ENCODE measurements around the gene RALGPS1.

Gene RALGPS1

GRCh38 chr9:127124111-127124531 is 209.5 kb downstream of the RALGPS1 start:
- FAIRE-seq: no peak

- no peak for FAIRE-seq
These were observed 210.2 kb downstream of the RALGPS1 start for GRCh38 chr9:127124792-127125191.

GRCh38 chr9:127126971-127127370 is 212.4 kb downstream of the RALGPS1 start:
- FAIRE-seq: no peak

- no peak for FAIRE-seq
These were observed 213.9 kb downstream of the RALGPS1 start for GRCh38 chr9:127128341-127129072.

GRCh38 chr9:127129073-127129717 is 214.6 kb downstream of the RALGPS1 start:
- FAIRE-seq: no peak

GRCh38 chr9:127129718-127130085 is 215.1 kb downstream of the RALGPS1 start:
- FAIRE-seq: no peak

GRCh38 chr9:127130235-127130634 is 215.7 kb downstream of the RALGPS1 start:
- FAIRE-seq: no peak

GRCh38 chr9:127130661-127131538 is 216.3 kb downstream of the RALGPS1 start:
- peak; percentile 72 for FAIRE-seq

- FAIRE-seq: no peak
These were observed 217.3 kb downstream of the RALGPS1 start for GRCh38 chr9:127131871-127132270.

- FAIRE-seq: no peak
These were observed 217.8 kb downstream of the RALGPS1 start for GRCh38 chr9:127132375-127132774.

GRCh38 chr9:127132921-127133647 is 218.5 kb downstream of the RALGPS1 start:
- FAIRE-seq: no peak

GRCh38 chr9:127133739-127134167 is 219.2 kb downstream of the RALGPS1 start:
- FAIRE-seq: no peak

- no peak for FAIRE-seq
These were observed 220.6 kb downstream of the RALGPS1 start for GRCh38 chr9:127135056-127135745.

- no peak for FAIRE-seq
These were observed 221.7 kb downstream of the RALGPS1 start for GRCh38 chr9:127136081-127136879.

- no peak for FAIRE-seq
These were observed 222.5 kb downstream of the RALGPS1 start for GRCh38 chr9:127136880-127137639.

GRCh38 chr9:127137640-127138360 is 223.2 kb downstream of the RALGPS1 start:
- FAIRE-seq: no peak

- no peak for FAIRE-seq
These were observed 223.9 kb downstream of the RALGPS1 start for GRCh38 chr9:127138444-127138843.

GRCh38 chr9:127139071-127139731 is 224.6 kb downstream of the RALGPS1 start:
- no peak for FAIRE-seq

- no peak for FAIRE-seq
These were observed 225.2 kb downstream of the RALGPS1 start for GRCh38 chr9:127139775-127140174.
